Hair follicular keratinocyte (primary cell): Measurements from ENCODE around the gene TWSG1. TPM values are rescaled to one million over a fixed set of nuclear protein-coding genes. Genes with fewer than 3 reads are reported as not detected.

Source experiments
- total RNA-seq: library from RNA; depleted of rRNA; stranded (reverse); fragments of >200 nt; gene quantifications from 2 replicates; pipeline ENCODE4 v1.2.3, GENCODE V29; 2015

The TWSG1 gene
- 39.1 and 44.7 TPM in 2 replicates for total RNA-seq

GRCh38 chr18:9334329-9334972 lies at the start of gene TWSG1:
TSS of gene TWSG1 (plus strand) at chr18:9334773. CDS start at chr18:9337230, 2,457 bp downstream.

Other genes starting within 250 kb of the TWSG1 start
- 166 and 177 TPM in 2 replicates for gene NDUFV2, start 232.1 kb upstream of the TWSG1 start, total RNA-seq
- gene ANKRD12, start 198.0 kb upstream of the TWSG1 start, total RNA-seq = 5.5 and 5.8 TPM in 2 replicates
- 64.2 and 67.2 TPM in 2 replicates for gene RALBP1, start 140.7 kb downstream of the TWSG1 start, total RNA-seq